HCT116 (cell line): Measurements from ENCODE around the gene COPG1.

Source experiments
- CEBPB ChIP-seq: IDR thresholded peaks from 2 replicates; pipeline ENCODE4 v1.6.1; 2012; ENCODE audit warnings: low read depth
- EGR1 ChIP-seq: IDR thresholded peaks from 2 replicates; pipeline ENCODE4 v1.6.1; 2012; ENCODE audit warnings: low read depth
- EZH2 ChIP-seq: fragments of 200-600 bp; sonication (generic); IDR thresholded peaks from 2 replicates; pipeline ENCODE4 v1.6.1; 2017; ENCODE audit warnings: antibody characterized with exemption, mixed run types
- EZH2phosphoT487 ChIP-seq: fragments of 200-600 bp; IDR thresholded peaks from 2 replicates; pipeline ENCODE4 v1.6.1; 2018; ENCODE audit warnings: antibody characterized with exemption, borderline replicate concordance
- POLR2A ChIP-seq: IDR thresholded peaks from 2 replicates; pipeline ENCODE4 v1.7.0; 2011; ENCODE audit warnings: borderline replicate concordance; ENCODE audit not compliant: insufficient read depth, insufficient read length; ENCODE audit errors: extremely low read depth
- POLR2AphosphoS5 ChIP-seq: IDR thresholded peaks from 2 replicates; pipeline ENCODE4 v1.6.1; 2011; ENCODE audit warnings: mild to moderate bottlenecking, low read depth, low read length, moderate library complexity
- RAD21 ChIP-seq: IDR thresholded peaks from 2 replicates; pipeline ENCODE4 v1.6.1; 2012; ENCODE audit warnings: low read depth, mild to moderate bottlenecking
- SP1 ChIP-seq: IDR thresholded peaks from 2 replicates; pipeline ENCODE4 v1.6.1; 2012; ENCODE audit warnings: low read depth
- YY1 ChIP-seq: IDR thresholded peaks from 2 replicates; pipeline ENCODE4 v1.6.1; 2011; ENCODE audit warnings: low read length, low read depth, moderate library complexity, mild to moderate bottlenecking; ENCODE audit not compliant: insufficient replicate concordance; ENCODE audit errors: extremely low read depth
- TF ChIP-seq, protein P1 (sequence below), 3 experiments: fragments of 200-600 bp in 1 of 3; sonication (generic) in 1 of 3; IDR thresholded peaks in 2 of 3; conservative IDR thresholded peaks in 1 of 3; 2 replicates each; pipeline ENCODE4 v1.5.1; 2012 to 2017; ENCODE audit warnings: low read depth in 2 of 3, low read length in 2 of 3, antibody characterized with exemption in 1 of 3, borderline replicate concordance in 1 of 3, control low read depth in 1 of 3, mild to moderate bottlenecking in 1 of 3, mixed read lengths in 1 of 3, mixed run types in 1 of 3, moderate library complexity in 1 of 3; ENCODE audit not compliant: insufficient read depth in 1 of 3
- TF ChIP-seq, protein P2 (sequence below): IDR thresholded peaks from 2 replicates; pipeline ENCODE4 v1.6.1; 2012
- TF ChIP-seq, protein P3 (sequence below): IDR thresholded peaks from 2 replicates; pipeline ENCODE4 v1.6.1; 2011; ENCODE audit warnings: mild to moderate bottlenecking, low read length, moderate library complexity; ENCODE audit not compliant: insufficient replicate concordance; ENCODE audit errors: extremely low read depth
- TF ChIP-seq, protein P4 (sequence below): IDR thresholded peaks from 2 replicates; pipeline ENCODE4 v1.6.1; 2012; ENCODE audit warnings: low read depth

DNA sequence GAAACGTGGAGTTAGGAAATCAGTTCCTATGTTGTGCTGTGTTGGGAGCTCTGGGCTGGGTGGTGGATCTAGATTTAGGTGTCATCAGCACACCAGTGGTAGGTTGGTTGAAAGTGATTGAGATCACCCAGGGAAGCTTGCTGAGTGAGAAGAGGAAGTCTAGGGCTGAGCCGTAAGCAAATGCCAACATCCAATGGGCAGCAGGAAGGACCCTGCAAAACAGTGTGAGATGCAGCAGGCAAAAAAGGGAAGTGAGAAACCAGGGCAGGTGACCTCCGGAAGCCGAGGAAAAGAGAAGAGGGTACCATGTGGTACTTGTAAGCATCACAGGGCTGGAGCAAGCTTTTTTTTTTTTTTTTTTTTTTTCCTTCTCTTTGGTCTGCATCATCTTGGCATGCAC, 15.9 kb upstream of the COPG1 start:
- TF ChIP-seq SP1 (no peak), POLR2A (no peak), YY1 (no peak), EZH2phosphoT487 (no peak), POLR2AphosphoS5 (no peak), CEBPB (no peak), EZH2 (no peak), RAD21 (no peak), EGR1 (no peak)
- TF ChIP-seq, protein P1, sequence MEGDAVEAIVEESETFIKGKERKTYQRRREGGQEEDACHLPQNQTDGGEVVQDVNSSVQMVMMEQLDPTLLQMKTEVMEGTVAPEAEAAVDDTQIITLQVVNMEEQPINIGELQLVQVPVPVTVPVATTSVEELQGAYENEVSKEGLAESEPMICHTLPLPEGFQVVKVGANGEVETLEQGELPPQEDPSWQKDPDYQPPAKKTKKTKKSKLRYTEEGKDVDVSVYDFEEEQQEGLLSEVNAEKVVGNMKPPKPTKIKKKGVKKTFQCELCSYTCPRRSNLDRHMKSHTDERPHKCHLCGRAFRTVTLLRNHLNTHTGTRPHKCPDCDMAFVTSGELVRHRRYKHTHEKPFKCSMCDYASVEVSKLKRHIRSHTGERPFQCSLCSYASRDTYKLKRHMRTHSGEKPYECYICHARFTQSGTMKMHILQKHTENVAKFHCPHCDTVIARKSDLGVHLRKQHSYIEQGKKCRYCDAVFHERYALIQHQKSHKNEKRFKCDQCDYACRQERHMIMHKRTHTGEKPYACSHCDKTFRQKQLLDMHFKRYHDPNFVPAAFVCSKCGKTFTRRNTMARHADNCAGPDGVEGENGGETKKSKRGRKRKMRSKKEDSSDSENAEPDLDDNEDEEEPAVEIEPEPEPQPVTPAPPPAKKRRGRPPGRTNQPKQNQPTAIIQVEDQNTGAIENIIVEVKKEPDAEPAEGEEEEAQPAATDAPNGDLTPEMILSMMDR (IDR thresholded peaks at IDR 0.05 in 2 of 3, conservative IDR thresholded peaks at IDR 0.05 in 1 of 3; ENCODE audit: borderline replicate concordance in 1 of 3, insufficient read depth in 1 of 3, low read depth in 2 of 3, low read length in 2 of 3) = no peak
- TF ChIP-seq, protein P2, sequence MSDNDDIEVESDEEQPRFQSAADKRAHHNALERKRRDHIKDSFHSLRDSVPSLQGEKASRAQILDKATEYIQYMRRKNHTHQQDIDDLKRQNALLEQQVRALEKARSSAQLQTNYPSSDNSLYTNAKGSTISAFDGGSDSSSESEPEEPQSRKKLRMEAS = no peak
- TF ChIP-seq, protein P3, sequence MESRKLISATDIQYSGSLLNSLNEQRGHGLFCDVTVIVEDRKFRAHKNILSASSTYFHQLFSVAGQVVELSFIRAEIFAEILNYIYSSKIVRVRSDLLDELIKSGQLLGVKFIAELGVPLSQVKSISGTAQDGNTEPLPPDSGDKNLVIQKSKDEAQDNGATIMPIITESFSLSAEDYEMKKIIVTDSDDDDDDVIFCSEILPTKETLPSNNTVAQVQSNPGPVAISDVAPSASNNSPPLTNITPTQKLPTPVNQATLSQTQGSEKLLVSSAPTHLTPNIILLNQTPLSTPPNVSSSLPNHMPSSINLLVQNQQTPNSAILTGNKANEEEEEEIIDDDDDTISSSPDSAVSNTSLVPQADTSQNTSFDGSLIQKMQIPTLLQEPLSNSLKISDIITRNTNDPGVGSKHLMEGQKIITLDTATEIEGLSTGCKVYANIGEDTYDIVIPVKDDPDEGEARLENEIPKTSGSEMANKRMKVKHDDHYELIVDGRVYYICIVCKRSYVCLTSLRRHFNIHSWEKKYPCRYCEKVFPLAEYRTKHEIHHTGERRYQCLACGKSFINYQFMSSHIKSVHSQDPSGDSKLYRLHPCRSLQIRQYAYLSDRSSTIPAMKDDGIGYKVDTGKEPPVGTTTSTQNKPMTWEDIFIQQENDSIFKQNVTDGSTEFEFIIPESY = no peak
- TF ChIP-seq, protein P4, sequence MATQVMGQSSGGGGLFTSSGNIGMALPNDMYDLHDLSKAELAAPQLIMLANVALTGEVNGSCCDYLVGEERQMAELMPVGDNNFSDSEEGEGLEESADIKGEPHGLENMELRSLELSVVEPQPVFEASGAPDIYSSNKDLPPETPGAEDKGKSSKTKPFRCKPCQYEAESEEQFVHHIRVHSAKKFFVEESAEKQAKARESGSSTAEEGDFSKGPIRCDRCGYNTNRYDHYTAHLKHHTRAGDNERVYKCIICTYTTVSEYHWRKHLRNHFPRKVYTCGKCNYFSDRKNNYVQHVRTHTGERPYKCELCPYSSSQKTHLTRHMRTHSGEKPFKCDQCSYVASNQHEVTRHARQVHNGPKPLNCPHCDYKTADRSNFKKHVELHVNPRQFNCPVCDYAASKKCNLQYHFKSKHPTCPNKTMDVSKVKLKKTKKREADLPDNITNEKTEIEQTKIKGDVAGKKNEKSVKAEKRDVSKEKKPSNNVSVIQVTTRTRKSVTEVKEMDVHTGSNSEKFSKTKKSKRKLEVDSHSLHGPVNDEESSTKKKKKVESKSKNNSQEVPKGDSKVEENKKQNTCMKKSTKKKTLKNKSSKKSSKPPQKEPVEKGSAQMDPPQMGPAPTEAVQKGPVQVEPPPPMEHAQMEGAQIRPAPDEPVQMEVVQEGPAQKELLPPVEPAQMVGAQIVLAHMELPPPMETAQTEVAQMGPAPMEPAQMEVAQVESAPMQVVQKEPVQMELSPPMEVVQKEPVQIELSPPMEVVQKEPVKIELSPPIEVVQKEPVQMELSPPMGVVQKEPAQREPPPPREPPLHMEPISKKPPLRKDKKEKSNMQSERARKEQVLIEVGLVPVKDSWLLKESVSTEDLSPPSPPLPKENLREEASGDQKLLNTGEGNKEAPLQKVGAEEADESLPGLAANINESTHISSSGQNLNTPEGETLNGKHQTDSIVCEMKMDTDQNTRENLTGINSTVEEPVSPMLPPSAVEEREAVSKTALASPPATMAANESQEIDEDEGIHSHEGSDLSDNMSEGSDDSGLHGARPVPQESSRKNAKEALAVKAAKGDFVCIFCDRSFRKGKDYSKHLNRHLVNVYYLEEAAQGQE = no peak
